CD4-positive, alpha-beta T cell treated with Interleukin-4 for 4 hours (primary cell): ENCODE data around the gene MUC3A.
"Not testable (repeated sequence)": the region's sequence is repeated elsewhere in the genome, so short reads cannot be mapped to it uniquely, and the experiment has no call there.

ENCODE experiments used
- DNase-seq: peaks from one replicate; pipeline ENCODE4 v3.0.0-alpha.2; 2020

Gene MUC3A

GRCh38 chr7:100949227-100949932, at the start of gene MUC3A:
Gene MUC3A (plus strand): TSS chr7:100949534. CDS start chr7:100949625, 91 bp downstream.
- no peak for DNase-seq

- DNase-seq = no peak
Measured at GRCh38 chr7:100900978-100901377, 48.4 kb upstream of the MUC3A start.

GRCh38 chr7:100901921-100902332, 47.4 kb upstream of the MUC3A start:
- DNase-seq = no peak

- DNase-seq = no peak
Measured at GRCh38 chr7:100902638-100903037, 46.7 kb upstream of the MUC3A start.

GRCh38 chr7:100908512-100908911, 40.8 kb upstream of the MUC3A start:
- DNase-seq = no peak

- DNase-seq = not testable (repeated sequence)
Measured at GRCh38 chr7:100910443-100910842, 38.9 kb upstream of the MUC3A start.

GRCh38 chr7:100911484-100911883, 37.9 kb upstream of the MUC3A start:
- no peak for DNase-seq

GRCh38 chr7:100914208-100914878, 35.0 kb upstream of the MUC3A start:
- no peak for DNase-seq

- DNase-seq = no peak
Measured at GRCh38 chr7:100914879-100915447, 34.4 kb upstream of the MUC3A start.

- not testable (repeated sequence) for DNase-seq
Measured at GRCh38 chr7:100919335-100919734, 30.0 kb upstream of the MUC3A start.

- DNase-seq = not testable (repeated sequence)
Measured at GRCh38 chr7:100919779-100920437, 29.4 kb upstream of the MUC3A start.

GRCh38 chr7:100921039-100921438, 28.3 kb upstream of the MUC3A start:
- no peak for DNase-seq

- DNase-seq = not testable (repeated sequence)
Measured at GRCh38 chr7:100923616-100924015, 25.7 kb upstream of the MUC3A start.

GRCh38 chr7:100929808-100930174, 19.5 kb upstream of the MUC3A start:
- no peak for DNase-seq

GRCh38 chr7:100933734-100934133, 15.6 kb upstream of the MUC3A start:
- DNase-seq = no peak

- not testable (repeated sequence) for DNase-seq
Measured at GRCh38 chr7:100935381-100935780, 14.0 kb upstream of the MUC3A start.

GRCh38 chr7:100936167-100936566, 13.2 kb upstream of the MUC3A start:
- DNase-seq = not testable (repeated sequence)

- DNase-seq = no peak
Measured at GRCh38 chr7:100942045-100942774, 7.1 kb upstream of the MUC3A start.

GRCh38 chr7:100943693-100944092, 5.6 kb upstream of the MUC3A start:
- no peak for DNase-seq

- DNase-seq = no peak
Measured at GRCh38 chr7:100944138-100944537, 5.2 kb upstream of the MUC3A start.

GRCh38 chr7:100946111-100946510, 3.2 kb upstream of the MUC3A start:
- DNase-seq = no peak

- no peak for DNase-seq
Measured at GRCh38 chr7:100946766-100947365, 2.5 kb upstream of the MUC3A start.
